CD4-positive, alpha-beta T cell treated with Interleukin-6 for 4 hours (primary cell): Measurements from ENCODE around the gene C1orf74.

Experiments
- DNase-seq: peaks from one replicate; pipeline ENCODE4 v3.0.0-alpha.2; 2020; ENCODE audit warnings: mixed read lengths

C1orf74 gene

GRCh38 chr1:209784265-209785169, at the start of gene C1orf74:
Gene C1orf74 (minus strand): TSS chr1:209784559. CDS start chr1:209783634, 925 bp downstream.
- DNase-seq: peak; percentile 99

GRCh38 chr1:209831615-209832014, 47.3 kb upstream of the C1orf74 start:
- DNase-seq: no peak

GRCh38 chr1:209830722-209831121, 46.4 kb upstream of the C1orf74 start:
- DNase-seq: no peak

GRCh38 chr1:209829716-209830115, 45.4 kb upstream of the C1orf74 start:
- DNase-seq: no peak

- peak; percentile 92 for DNase-seq
Observed at GRCh38 chr1:209827384-209828262, 43.3 kb upstream of the C1orf74 start, which contains the start of gene UTP25. Gene UTP25 (plus strand): TSS chr1:209827972. CDS start chr1:209828064, 92 bp downstream.

- no peak for DNase-seq
Observed at GRCh38 chr1:209825591-209826434, 41.5 kb upstream of the C1orf74 start.

- DNase-seq: peak; percentile 27
Observed at GRCh38 chr1:209823143-209824041, 39.0 kb upstream of the C1orf74 start.

GRCh38 chr1:209822706-209823105, 38.3 kb upstream of the C1orf74 start:
- DNase-seq: no peak

- DNase-seq: no peak
Observed at GRCh38 chr1:209820986-209821385, 36.6 kb upstream of the C1orf74 start.

- DNase-seq: no peak
Observed at GRCh38 chr1:209819058-209819457, 34.7 kb upstream of the C1orf74 start.

- no peak for DNase-seq
Observed at GRCh38 chr1:209817691-209818090, 33.3 kb upstream of the C1orf74 start.

GRCh38 chr1:209816923-209817322, 32.6 kb upstream of the C1orf74 start:
- DNase-seq: no peak

- no peak for DNase-seq
Observed at GRCh38 chr1:209815931-209816341, 31.6 kb upstream of the C1orf74 start.

GRCh38 chr1:209815490-209815889, 31.1 kb upstream of the C1orf74 start:
- no peak for DNase-seq

GRCh38 chr1:209813902-209814301, 29.5 kb upstream of the C1orf74 start:
- no peak for DNase-seq

GRCh38 chr1:209810783-209811182, 26.4 kb upstream of the C1orf74 start:
- DNase-seq: no peak

GRCh38 chr1:209809611-209810010, 25.3 kb upstream of the C1orf74 start:
- DNase-seq: no peak

GRCh38 chr1:209808059-209808581, 23.8 kb upstream of the C1orf74 start:
- no peak for DNase-seq

- DNase-seq: no peak
Observed at GRCh38 chr1:209807509-209807908, 23.1 kb upstream of the C1orf74 start.

- peak; percentile 78 for DNase-seq
Observed at GRCh38 chr1:209805875-209806760, 21.8 kb upstream of the C1orf74 start, which contains the start of gene IRF6. Gene IRF6 (minus strand): TSS chr1:209806142. CDS start chr1:209801413, 4,729 bp downstream.
